Pancreas (tissue), 10 donors: ENCODE data around the gene MCU. TPM values are rescaled to one million over a fixed set of nuclear protein-coding genes. Genes with fewer than 3 reads are reported as not detected.
"Not testable (repeated sequence)": the region's sequence is repeated elsewhere in the genome, so short reads cannot be mapped to it uniquely, and the experiment has no call there.

Source experiments
- ATAC-seq, 4 donors: fragments of 200-7000 bp; cut with Tn5 transposase; one replicate each; pipeline versions ENCODE4 v1.8.0 to v1.9.1; 2020; ENCODE audit warnings: mild to moderate bottlenecking in 4 of 4, moderate library complexity in 4 of 4
- DNase-seq, 6 donors: peaks; one replicate each; pipeline ENCODE4 v3.0.0-alpha.2; 2020
- FAIRE-seq: peaks from 2 replicates; lab custom pipeline; 2012; peaks lifted over from hg19 to GRCh38; lab: Jason Lieb, UNC
- H3K27ac ChIP-seq, 4 donors: fragments of 200-600 bp; sonication (generic); 1 replicate in 3 of 4; 2 replicates in 1 of 4; pipeline versions ENCODE4 v1.5.0 to v1.8.0; 2020
- H3K27me3 ChIP-seq, 4 donors: fragments of 200-600 bp; one replicate each; pipeline ENCODE4 v1.8.0; 2021
- H3K36me3 ChIP-seq, 3 donors: fragments of 200-600 bp; sonication (generic) in 1 of 3; one replicate each; pipeline versions ENCODE4 v1.5.0 to v1.8.0; 2020 to 2021
- H3K4me1 ChIP-seq, 3 donors: fragments of 200-600 bp; one replicate each; pipeline ENCODE4 v1.8.0; 2021
- H3K4me3 ChIP-seq, 4 donors: fragments of 200-600 bp; sonication (generic) in 2 of 4; one replicate each; pipeline versions ENCODE4 v1.5.0 to v1.8.0; 2020 to 2021
- H3K9me3 ChIP-seq, 4 donors: fragments of 200-600 bp; one replicate each; pipeline ENCODE4 v1.8.0; 2021
- WGBS, 2 donors: extraction: QIAGEN DNeasy Blood & Tissue Kit; methylation state at CpG; one replicate each; pipeline ENCODE4 v1.1.7; 2013; 5-methylcytosine and 5-hydroxymethylcytosine counted together
- intact Hi-C, 3 donors: fragments of 100-400 bp; cut with DNase I; formaldehyde crosslinking; loops; one replicate each; pipeline versions ENCODE4 v1.11.1 to v1.14.2; 2022
- polyA plus RNA-seq, 2 donors: library from polyadenylated mRNA; stranded (reverse); fragments of 200-250 nt; gene quantifications; one replicate each; pipeline ENCODE4 v1.2.3, GENCODE V29; 2013
- total RNA-seq, 6 donors: library from RNA; stranded (reverse); fragmentation: NEBNext Ultra II Directional in 4 of 6; extraction: Animal tissue kit (Norgen Biotek cat#: 25700) in 4 of 6; gene quantifications; one replicate each; pipeline versions ENCODE4 v1.2.1 to v1.2.4, GENCODE V29; 2021 to 2023
- TF ChIP-seq, protein P1 (sequence below), 4 donors: fragments of 200-600 bp; sonication (generic) in 3 of 4; IDR thresholded peaks; one replicate each; pipeline versions ENCODE4 v1.5.0 to v1.8.0; 2021; ENCODE audit warnings: antibody characterized with exemption in 4 of 4
- donor health status: healthy with polysubstance abuse.
- donor health status: DM: no; HTN: no; CAD: no; lungs with moderate emphysema.
- donor health status: DM: no; HTN: no; CAD: no.
- donor health status: control.
- donor health status: control.
- donor health status: Bipolar disorder and iron deficiency.
- donor health status: DM: yes; HTN: yes; CAD: no.
- donor health status: DM: no; HTN: no; CAD: no.
- donor health status: DM: no; HTN: no; CAD: no.
- donor health status: DM: yes; HTN: yes; CAD: no.

Gene MCU
- total and polyA plus RNA-seq, 8 donors, result 6.3 to 15.5 (median 9.2) TPM

DNA sequence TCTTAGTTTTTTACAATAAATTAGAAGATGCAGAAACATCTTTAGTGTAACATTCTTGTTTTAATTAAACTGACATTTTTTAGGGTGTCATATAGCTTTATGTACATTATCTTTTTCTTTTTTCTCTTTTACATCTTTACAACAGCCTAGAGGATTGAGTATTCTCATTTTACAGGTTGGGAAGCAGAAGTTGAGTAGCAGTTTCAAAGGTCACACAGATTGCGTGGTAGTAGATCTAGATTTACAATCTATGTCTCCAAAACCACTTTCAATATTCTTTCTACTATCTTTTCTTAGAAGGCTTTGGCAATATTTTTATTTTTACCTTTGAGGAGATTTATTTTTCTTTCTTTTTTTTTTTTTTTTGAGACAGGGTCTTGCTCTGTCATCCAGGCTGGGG, 18.7 kb upstream of the MCU start:
- Histone ChIP-seq H3K4me3 (no peak overlapping the region), H3K27me3 (no peaks in the 10 kb centered on the region), H3K27ac (no peak overlapping the region), H3K9me3 (no peaks in the 10 kb centered on the region), H3K4me1 (no peaks in the 10 kb centered on the region), H3K36me3 (no peaks in the 10 kb centered on the region)
- TF ChIP-seq, protein P1, sequence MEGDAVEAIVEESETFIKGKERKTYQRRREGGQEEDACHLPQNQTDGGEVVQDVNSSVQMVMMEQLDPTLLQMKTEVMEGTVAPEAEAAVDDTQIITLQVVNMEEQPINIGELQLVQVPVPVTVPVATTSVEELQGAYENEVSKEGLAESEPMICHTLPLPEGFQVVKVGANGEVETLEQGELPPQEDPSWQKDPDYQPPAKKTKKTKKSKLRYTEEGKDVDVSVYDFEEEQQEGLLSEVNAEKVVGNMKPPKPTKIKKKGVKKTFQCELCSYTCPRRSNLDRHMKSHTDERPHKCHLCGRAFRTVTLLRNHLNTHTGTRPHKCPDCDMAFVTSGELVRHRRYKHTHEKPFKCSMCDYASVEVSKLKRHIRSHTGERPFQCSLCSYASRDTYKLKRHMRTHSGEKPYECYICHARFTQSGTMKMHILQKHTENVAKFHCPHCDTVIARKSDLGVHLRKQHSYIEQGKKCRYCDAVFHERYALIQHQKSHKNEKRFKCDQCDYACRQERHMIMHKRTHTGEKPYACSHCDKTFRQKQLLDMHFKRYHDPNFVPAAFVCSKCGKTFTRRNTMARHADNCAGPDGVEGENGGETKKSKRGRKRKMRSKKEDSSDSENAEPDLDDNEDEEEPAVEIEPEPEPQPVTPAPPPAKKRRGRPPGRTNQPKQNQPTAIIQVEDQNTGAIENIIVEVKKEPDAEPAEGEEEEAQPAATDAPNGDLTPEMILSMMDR (IDR thresholded peaks at IDR 0.05), result no peak
- FAIRE-seq (no peak), ATAC-seq (no peak), DNase-seq (no peak)
- intact Hi-C loops, result no loop called here
- 66 to 74% methylated on average over 1 of the region's 1 CpG for WGBS, 2 donors

DNA sequence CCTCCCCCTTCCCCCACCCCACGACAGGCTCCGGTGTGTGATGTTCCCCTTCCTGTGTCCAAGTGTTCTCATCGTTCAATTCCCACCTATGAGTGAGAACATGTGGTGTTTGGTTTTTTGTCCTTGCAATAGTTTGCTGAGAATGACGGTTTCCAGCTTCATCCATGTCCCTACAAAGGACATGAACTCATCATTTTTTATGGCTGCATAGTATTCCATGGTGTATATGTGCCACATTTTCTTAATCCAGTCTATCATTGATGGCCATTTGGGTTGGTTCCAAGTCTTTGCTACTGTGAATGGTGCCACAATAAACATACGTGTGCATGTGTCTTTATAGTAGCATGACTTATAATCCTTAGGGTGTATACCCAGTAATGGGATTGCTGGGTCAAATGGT, 17.8 kb upstream of the MCU start:
- WGBS, 2 donors, result 90 to 92% methylated on average over 4 to 5 of the region's 5 CpGs
- H3K4me3 ChIP-seq, H3K27me3 ChIP-seq, DNase-seq, intact Hi-C loops, H3K9me3 ChIP-seq, H3K36me3 ChIP-seq, FAIRE-seq, H3K4me1 ChIP-seq, ATAC-seq, H3K27ac ChIP-seq: not testable (repeated sequence)

DNA sequence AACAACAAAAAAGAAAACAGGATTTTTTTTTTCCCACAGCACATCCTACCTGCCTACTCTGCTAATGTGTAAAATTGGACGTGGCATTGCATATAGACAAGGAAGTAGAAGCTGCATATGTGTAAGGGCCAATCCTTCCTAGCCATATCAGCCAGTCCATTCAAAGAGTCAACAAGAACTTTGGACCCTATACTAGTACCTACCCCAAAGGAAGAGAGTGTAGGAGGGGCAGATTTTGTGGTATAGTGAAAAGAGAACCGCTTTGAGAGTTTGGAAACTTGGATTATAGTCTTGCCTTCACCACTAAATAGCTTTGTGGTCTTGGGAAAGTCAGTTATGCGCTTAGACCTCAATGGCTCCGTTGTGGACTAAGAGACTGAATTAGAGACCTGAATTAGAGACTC, 12.1 kb upstream of the MCU start:
- H3K27ac ChIP-seq, result no peak overlapping the region
- H3K36me3 ChIP-seq, result no peaks in the 10 kb centered on the region
- H3K9me3 ChIP-seq, result no peaks in the 10 kb centered on the region
- ATAC-seq (peak in 1 of 4 donors; percentile 54), FAIRE-seq (no peak), DNase-seq (no peak)
- TF ChIP-seq, protein P1 (IDR thresholded peaks at IDR 0.05), result no peak
- H3K4me3 ChIP-seq, result no peak overlapping the region
- H3K27me3 ChIP-seq, result no peaks in the 10 kb centered on the region
- WGBS, 2 donors, result 71 to 76% methylated on average over 4 of the region's 4 CpGs
- intact Hi-C loops, result no loop called here
- no peaks in the 10 kb centered on the region for H3K4me1 ChIP-seq

DNA sequence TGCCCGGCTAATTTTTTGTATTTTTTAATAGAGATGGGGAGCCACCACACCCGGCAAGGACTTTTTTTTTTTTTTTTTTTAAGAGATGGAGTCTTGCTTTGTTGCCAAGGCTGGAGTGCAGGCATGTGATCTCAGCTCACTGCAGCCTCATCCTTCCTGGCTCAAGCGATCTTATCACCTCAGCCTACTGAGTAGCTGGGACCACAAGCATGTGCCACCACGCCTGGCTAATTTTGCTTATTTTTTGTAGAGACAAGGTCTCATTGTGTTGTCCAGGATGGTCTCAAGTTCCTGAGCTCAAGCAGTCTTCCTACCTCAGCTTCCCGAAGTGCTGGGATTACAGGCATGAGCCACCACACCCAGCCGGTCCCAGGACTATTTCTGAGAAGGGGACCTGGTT, 9.3 kb upstream of the MCU start:
- H3K36me3 ChIP-seq, result no peaks in the 10 kb centered on the region
- FAIRE-seq (no peak), ATAC-seq (no peak), DNase-seq (no peak)
- no peak overlapping the region for H3K27ac ChIP-seq
- intact Hi-C loops, result no loop called here
- 74 to 78% methylated on average over 6 of the region's 6 CpGs for WGBS, 2 donors
- no peaks in the 10 kb centered on the region for H3K27me3 ChIP-seq
- peaks cover 0 to 7% (median 5%) of the 10 kb centered on the region in 3 donors for H3K4me1 ChIP-seq
- no peaks in the 10 kb centered on the region for H3K9me3 ChIP-seq
- TF ChIP-seq, protein P1 (IDR thresholded peaks at IDR 0.05), result no peak
- H3K4me3 ChIP-seq, result no peak overlapping the region

DNA sequence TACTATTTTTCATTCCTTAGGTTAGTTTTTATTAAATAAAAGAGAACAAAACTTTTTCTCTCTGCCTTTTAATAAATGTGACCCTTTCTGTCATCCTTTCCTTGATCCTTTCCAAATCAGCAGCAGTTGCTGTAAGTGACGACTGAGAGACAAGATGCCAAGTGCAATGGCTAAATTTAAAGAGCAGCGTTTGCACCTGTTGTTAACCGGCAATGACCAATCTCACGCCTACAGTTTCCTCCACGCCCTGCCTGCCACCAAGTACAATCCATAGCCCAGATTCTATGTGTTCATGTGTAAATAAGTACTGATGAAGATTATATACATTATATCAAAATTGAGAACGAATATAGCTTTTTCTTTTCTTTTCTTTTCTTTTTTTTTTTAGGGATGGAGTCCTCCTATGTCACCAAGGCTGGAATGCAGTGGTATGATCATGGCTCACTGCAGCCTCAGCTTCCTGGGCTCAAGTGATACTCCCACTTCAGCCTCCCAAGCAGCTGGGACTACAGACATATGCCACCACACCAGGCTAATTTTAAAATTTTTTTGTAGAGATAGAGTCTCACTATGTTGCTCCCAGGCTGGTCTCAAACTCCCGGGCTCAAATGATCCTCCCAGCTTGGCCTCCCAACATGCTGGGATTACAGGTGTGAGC, 6.5 kb upstream of the MCU start:
- no peaks in the 10 kb centered on the region for H3K9me3 ChIP-seq
- H3K4me1 ChIP-seq, result peaks cover 7 to 9% (median 7%) of the 10 kb centered on the region in 3 donors
- ATAC-seq (no peak), DNase-seq (no peak), FAIRE-seq (no peak)
- TF ChIP-seq, protein P1 (IDR thresholded peaks at IDR 0.05), result no peak
- H3K27me3 ChIP-seq, result no peaks in the 10 kb centered on the region
- H3K27ac ChIP-seq, result no peak overlapping the region
- WGBS, 2 donors, result 85 to 88% methylated on average over 7 of the region's 7 CpGs
- intact Hi-C loops, result no loop called here
- H3K4me3 ChIP-seq, result no peak overlapping the region
- no peaks in the 10 kb centered on the region for H3K36me3 ChIP-seq

DNA sequence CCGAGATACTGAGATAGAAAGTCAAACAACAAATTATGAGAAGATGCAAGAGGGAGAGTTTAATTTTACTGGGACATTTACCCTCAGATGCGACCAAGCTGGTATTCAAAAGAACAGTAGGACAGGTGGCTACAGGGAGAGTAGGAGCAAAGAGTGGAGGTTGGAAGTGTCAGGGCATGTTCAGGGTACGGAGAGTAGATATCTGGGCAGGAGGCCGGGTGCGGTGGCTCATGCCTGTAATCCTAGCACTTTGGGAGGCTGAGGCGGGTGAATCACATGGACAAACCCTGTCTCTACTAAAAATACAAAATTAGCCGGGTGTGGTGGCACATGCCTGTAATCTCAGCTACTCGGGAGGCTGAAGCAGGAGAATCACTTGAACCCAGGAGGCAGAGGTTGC, 5.5 kb upstream of the MCU start:
- WGBS, 2 donors, result 92 to 96% methylated on average over 8 of the region's 8 CpGs
- H3K27ac ChIP-seq, result peak overlapping the region in 1 of 4 donors; percentile 85

More for the DNA sequence above, 5.5 kb upstream of the MCU start:
- DNase-seq, H3K4me3 ChIP-seq, H3K9me3 ChIP-seq, H3K36me3 ChIP-seq, H3K27me3 ChIP-seq, ATAC-seq, FAIRE-seq, H3K4me1 ChIP-seq, intact Hi-C loops: not testable (repeated sequence)
